Suprapubic skin (tissue), 4 donors: ENCODE measurements around the gene ANK2.

Experiments used
- EP300 ChIP-seq: sonication (generic); formaldehyde crosslinking; IDR thresholded peaks from one replicate; pipeline ENCODE4 v1.6.1; 2017; ENCODE audit warnings: antibody characterized with exemption
- POLR2A ChIP-seq, 2 donors: fragments of 450-650 bp; IDR thresholded peaks; one replicate each; pipeline ENCODE4 v1.6.1; 2017; ENCODE audit warnings: antibody characterized with exemption in 2 of 2, mild to moderate bottlenecking in 2 of 2, moderate library complexity in 2 of 2
- POLR2AphosphoS5 ChIP-seq, 3 donors: sonication (generic); formaldehyde crosslinking; IDR thresholded peaks; one replicate each; pipeline ENCODE4 v1.6.1; 2017; ENCODE audit warnings: antibody characterized with exemption in 3 of 3
- TF ChIP-seq, protein P1 (sequence below), 2 donors: fragments of 200-600 bp in 1 of 2; fragments of 450-650 bp in 1 of 2; sonication (generic) in 1 of 2; IDR thresholded peaks; one replicate each; pipeline ENCODE4 v1.5.1; 2016 to 2019; ENCODE audit warnings: antibody characterized with exemption in 2 of 2, mild to moderate bottlenecking in 1 of 2, moderate library complexity in 1 of 2

DNA sequence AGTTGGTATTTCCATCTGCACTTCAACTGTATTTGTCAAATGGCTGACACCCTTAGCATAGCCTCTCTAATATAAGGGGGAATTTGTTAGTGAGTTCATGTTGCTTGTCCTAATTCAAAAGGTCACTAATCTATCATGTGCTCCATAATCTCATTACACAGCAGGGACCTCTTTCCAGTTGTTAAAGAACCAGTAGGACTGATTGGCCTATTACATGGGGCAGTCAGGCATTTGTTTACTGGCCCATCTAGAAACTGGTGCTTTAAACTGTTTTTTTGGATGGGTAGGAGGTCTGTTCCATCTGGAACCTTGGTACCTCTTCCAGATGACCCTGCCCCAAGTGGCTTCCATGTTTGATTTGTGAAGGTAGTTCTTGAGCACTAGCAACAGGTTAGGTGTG is 11.4 kb downstream of the ANK2 start:
- TF ChIP-seq, protein P1, sequence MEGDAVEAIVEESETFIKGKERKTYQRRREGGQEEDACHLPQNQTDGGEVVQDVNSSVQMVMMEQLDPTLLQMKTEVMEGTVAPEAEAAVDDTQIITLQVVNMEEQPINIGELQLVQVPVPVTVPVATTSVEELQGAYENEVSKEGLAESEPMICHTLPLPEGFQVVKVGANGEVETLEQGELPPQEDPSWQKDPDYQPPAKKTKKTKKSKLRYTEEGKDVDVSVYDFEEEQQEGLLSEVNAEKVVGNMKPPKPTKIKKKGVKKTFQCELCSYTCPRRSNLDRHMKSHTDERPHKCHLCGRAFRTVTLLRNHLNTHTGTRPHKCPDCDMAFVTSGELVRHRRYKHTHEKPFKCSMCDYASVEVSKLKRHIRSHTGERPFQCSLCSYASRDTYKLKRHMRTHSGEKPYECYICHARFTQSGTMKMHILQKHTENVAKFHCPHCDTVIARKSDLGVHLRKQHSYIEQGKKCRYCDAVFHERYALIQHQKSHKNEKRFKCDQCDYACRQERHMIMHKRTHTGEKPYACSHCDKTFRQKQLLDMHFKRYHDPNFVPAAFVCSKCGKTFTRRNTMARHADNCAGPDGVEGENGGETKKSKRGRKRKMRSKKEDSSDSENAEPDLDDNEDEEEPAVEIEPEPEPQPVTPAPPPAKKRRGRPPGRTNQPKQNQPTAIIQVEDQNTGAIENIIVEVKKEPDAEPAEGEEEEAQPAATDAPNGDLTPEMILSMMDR (IDR thresholded peaks at IDR 0.05) = no peak
- TF ChIP-seq POLR2AphosphoS5 (IDR thresholded peaks at IDR 0.05) (no peak), POLR2A (IDR thresholded peaks at IDR 0.05) (no peak), EP300 (no peak)
